Measurements from ENCODE around the gene ESR2. TPM values are rescaled to one million over a fixed set of nuclear protein-coding genes. Genes with fewer than 3 reads are reported as not detected.

The ESR2 gene
- total and polyA plus RNA-seq, 4 donors = 0.11 to 3.4 (median 0.37) TPM

DNA sequence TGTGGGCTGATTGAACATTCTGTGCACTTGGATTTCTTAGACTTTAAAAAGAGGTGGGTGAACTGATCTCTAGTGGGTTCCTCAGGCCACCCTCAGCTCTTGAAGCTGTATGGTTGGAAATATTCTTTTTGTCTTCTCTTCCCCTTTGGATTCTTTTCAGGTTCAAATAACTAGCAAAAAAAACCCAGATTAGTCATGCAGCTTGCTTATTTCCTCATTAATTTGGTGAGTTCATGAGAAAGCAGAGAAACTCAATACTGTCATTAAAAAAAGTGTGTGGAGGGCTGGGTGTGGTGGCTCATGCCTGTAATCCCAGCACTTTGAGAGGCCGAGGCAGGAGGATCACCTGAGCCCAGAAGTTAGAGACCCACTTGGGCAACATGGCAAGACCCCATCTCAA, 183.4 kb downstream of the ESR2 start:
- TF ChIP-seq, protein P1, sequence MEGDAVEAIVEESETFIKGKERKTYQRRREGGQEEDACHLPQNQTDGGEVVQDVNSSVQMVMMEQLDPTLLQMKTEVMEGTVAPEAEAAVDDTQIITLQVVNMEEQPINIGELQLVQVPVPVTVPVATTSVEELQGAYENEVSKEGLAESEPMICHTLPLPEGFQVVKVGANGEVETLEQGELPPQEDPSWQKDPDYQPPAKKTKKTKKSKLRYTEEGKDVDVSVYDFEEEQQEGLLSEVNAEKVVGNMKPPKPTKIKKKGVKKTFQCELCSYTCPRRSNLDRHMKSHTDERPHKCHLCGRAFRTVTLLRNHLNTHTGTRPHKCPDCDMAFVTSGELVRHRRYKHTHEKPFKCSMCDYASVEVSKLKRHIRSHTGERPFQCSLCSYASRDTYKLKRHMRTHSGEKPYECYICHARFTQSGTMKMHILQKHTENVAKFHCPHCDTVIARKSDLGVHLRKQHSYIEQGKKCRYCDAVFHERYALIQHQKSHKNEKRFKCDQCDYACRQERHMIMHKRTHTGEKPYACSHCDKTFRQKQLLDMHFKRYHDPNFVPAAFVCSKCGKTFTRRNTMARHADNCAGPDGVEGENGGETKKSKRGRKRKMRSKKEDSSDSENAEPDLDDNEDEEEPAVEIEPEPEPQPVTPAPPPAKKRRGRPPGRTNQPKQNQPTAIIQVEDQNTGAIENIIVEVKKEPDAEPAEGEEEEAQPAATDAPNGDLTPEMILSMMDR (IDR thresholded peaks at IDR 0.05; ENCODE audit: control extremely low read depth, extremely low read depth) = no peak
- ATAC-seq (ENCODE audit: insufficient read depth, low FRiP score) = no peak
- Histone ChIP-seq H3K27ac (ENCODE audit: low read depth in 1 of 2, low read length in 1 of 2) (no peak overlapping the region), H3K9ac (ENCODE audit: insufficient read depth in 1 of 2, low read length in 2 of 2) (no peak overlapping the region), H3K4me1 (ENCODE audit: control insufficient read depth in 5 of 5, insufficient read depth in 5 of 5, low read length in 5 of 5) (no peaks in the 10 kb centered on the region), H3K4me3 (no peak overlapping the region), H3K36me3 (ENCODE audit: control insufficient read depth in 4 of 4, insufficient read depth in 4 of 4, low read length in 4 of 4) (peaks cover 3 to 9% (median 8%) of the 10 kb centered on the region in 4 donors), H3K9me3 (ENCODE audit: control insufficient read depth in 4 of 4, insufficient read depth in 3 of 4, low read length in 3 of 4) (no peaks in the 10 kb centered on the region), H3K27me3 (ENCODE audit: control insufficient read depth in 3 of 3, insufficient read depth in 3 of 3, low read length in 2 of 3) (no peaks in the 10 kb centered on the region)
- WGBS, 2 donors = 92 to 96% methylated on average over 1 of the region's 1 CpG
- DNase-seq = no peak

DNA sequence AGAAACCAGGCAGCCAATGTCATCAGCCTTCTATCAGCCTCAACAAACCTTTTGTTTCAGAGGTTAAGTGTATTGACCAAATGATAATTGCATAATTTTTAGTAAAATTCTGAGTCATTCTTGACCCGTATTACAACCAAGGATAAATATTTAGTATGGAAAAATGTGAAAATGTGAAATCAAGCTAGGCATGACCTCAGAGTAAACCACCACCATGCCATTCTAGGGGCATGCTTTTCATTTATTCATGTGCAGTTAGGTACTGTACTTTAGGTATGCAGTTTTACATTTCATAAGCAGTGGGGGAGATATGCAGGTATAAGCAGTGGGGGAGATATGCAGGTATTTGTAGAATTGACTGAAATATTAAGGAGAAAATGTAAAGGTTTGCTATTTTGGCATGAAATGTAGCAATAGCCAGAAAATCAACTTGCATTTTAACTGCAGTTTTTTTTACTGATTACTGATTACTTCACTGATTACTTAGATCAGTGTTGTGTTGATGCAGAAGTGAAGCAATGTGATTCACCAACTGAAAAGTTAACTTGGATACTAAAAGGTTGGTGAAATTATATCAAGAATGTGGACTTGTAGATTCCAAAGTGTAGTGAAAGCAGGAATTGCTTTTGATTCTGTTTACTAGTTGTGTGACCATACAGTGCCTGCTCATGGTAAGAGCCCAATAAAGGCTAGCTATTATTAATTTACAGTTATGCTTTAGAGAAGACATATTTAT, 184.2 kb downstream of the ESR2 start:
- Histone ChIP-seq H3K9ac (ENCODE audit: insufficient read depth in 1 of 2, low read length in 2 of 2) (no peak overlapping the region), H3K4me3 (no peak overlapping the region), H3K27me3 (ENCODE audit: control insufficient read depth in 3 of 3, insufficient read depth in 3 of 3, low read length in 2 of 3) (no peaks in the 10 kb centered on the region), H3K36me3 (ENCODE audit: control insufficient read depth in 4 of 4, insufficient read depth in 4 of 4, low read length in 4 of 4) (peaks cover 3 to 9% (median 6%) of the 10 kb centered on the region in 4 donors), H3K9me3 (ENCODE audit: control insufficient read depth in 4 of 4, insufficient read depth in 3 of 4, low read length in 3 of 4) (no peaks in the 10 kb centered on the region), H3K27ac (ENCODE audit: low read depth in 1 of 2, low read length in 1 of 2) (no peak overlapping the region), H3K4me1 (ENCODE audit: control insufficient read depth in 5 of 5, insufficient read depth in 5 of 5, low read length in 5 of 5) (no peaks in the 10 kb centered on the region)
- TF ChIP-seq, protein P1 (IDR thresholded peaks at IDR 0.05; ENCODE audit: control extremely low read depth, extremely low read depth) = no peak
- 59 to 60% methylated on average over 1 of the region's 1 CpG for WGBS, 2 donors
- ATAC-seq (ENCODE audit: insufficient read depth, low FRiP score) = no peak
- DNase-seq = no peak

DNA sequence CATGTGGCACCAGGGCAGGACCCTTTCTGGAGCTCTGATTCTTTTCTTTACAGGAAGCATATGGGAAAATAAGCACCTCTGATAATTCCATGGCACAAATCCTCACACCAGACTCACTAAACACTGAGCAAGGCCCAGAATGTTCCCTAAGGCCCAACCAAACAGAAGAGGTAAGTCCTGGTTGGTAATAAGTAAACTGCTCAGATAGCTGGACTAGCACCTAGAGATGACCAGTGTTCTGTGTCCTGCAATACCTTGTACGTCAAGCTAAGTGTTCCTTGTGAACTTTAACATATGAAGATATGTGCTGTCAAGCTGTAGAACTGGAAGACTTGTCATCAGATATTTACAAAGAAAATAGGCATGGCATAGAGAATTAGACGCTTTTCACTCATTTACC, 186.7 kb downstream of the ESR2 start:
- Histone ChIP-seq H3K4me3 (no peak overlapping the region), H3K9me3 (ENCODE audit: control insufficient read depth in 4 of 4, insufficient read depth in 3 of 4, low read length in 3 of 4) (no peaks in the 10 kb centered on the region), H3K36me3 (ENCODE audit: control insufficient read depth in 4 of 4, insufficient read depth in 4 of 4, low read length in 4 of 4) (peaks cover 3 to 16% (median 10%) of the 10 kb centered on the region in 4 donors), H3K9ac (ENCODE audit: insufficient read depth in 1 of 2, low read length in 2 of 2) (no peak overlapping the region), H3K27ac (ENCODE audit: low read depth in 1 of 2, low read length in 1 of 2) (no peak overlapping the region), H3K4me1 (ENCODE audit: control insufficient read depth in 5 of 5, insufficient read depth in 5 of 5, low read length in 5 of 5) (no peaks in the 10 kb centered on the region), H3K27me3 (ENCODE audit: control insufficient read depth in 3 of 3, insufficient read depth in 3 of 3, low read length in 2 of 3) (no peaks in the 10 kb centered on the region)
- TF ChIP-seq, protein P1 (IDR thresholded peaks at IDR 0.05; ENCODE audit: control extremely low read depth, extremely low read depth) = no peak
- no peak for ATAC-seq (ENCODE audit: insufficient read depth, low FRiP score)
- 89 to 94% methylated on average over 2 of the region's 2 CpGs for WGBS, 2 donors
- DNase-seq = no peak

Measured in lung (tissue), 12 donors.